Fibroblast of lung (primary cell): ENCODE data around the gene RYR2. TPM values are rescaled to one million over a fixed set of nuclear protein-coding genes. Genes with fewer than 3 reads are reported as not detected.

Source experiments
- DNase-seq, 2 donors: peaks; one replicate each; pipeline versions ENCODE4 v3.0.0 to v3.0.0-alpha.2; 2010; ENCODE audit warnings: low read depth in 2 of 2
- H2AFZ ChIP-seq: 2 replicates; pipeline ENCODE4 v1.5.1; 2012; ENCODE audit warnings: low read length, control low read depth, inconsistent platforms
- H3K27ac ChIP-seq: 2 replicates; pipeline ENCODE4 v1.5.1; 2011; ENCODE audit warnings: low read length, control low read depth; ENCODE audit not compliant: insufficient read depth
- H3K27me3 ChIP-seq: 2 replicates; pipeline ENCODE4 v1.5.1; 2011; ENCODE audit warnings: mild to moderate bottlenecking, low read length; ENCODE audit not compliant: control insufficient read depth, insufficient read depth
- H3K36me3 ChIP-seq: 2 replicates; pipeline ENCODE4 v1.5.1; 2011; ENCODE audit warnings: low read length; ENCODE audit not compliant: control insufficient read depth, insufficient read depth
- H3K4me1 ChIP-seq: 2 replicates; pipeline ENCODE4 v1.5.1; 2011; ENCODE audit warnings: low read length; ENCODE audit not compliant: control insufficient read depth, insufficient read depth; ENCODE audit errors: extremely low read depth
- H3K4me2 ChIP-seq: 2 replicates; pipeline ENCODE4 v1.5.1; 2011; ENCODE audit warnings: low read length, control low read depth; ENCODE audit not compliant: insufficient read depth; ENCODE audit errors: extremely low read depth
- H3K4me3 ChIP-seq, 4 experiments: fragments of 200-600 bp in 1 of 4; sonication (generic) in 1 of 4; replicated peaks in 1 of 4; 2 replicates each; pipeline ENCODE4 v1.5.1; 2011 to 2016; ENCODE audit warnings: low read length in 4 of 4, low read depth in 3 of 4, mild to moderate bottlenecking in 3 of 4, control low read depth in 2 of 4, inconsistent platforms in 1 of 4, mixed read lengths in 1 of 4; ENCODE audit not compliant: insufficient read depth in 1 of 4; ENCODE audit errors: control extremely low read depth in 1 of 4
- H3K79me2 ChIP-seq: 2 replicates; pipeline ENCODE4 v1.5.1; 2012; ENCODE audit warnings: mild to moderate bottlenecking, low read length, inconsistent platforms; ENCODE audit not compliant: control insufficient read depth, insufficient read depth
- H3K9ac ChIP-seq: 2 replicates; pipeline ENCODE4 v1.5.1; 2011; ENCODE audit warnings: mild to moderate bottlenecking, low read length, control low read depth; ENCODE audit not compliant: insufficient read depth
- H3K9me3 ChIP-seq: 2 replicates; pipeline ENCODE4 v1.5.1; 2012; ENCODE audit warnings: low read depth, low read length; ENCODE audit not compliant: control insufficient read depth, insufficient read depth
- H4K20me1 ChIP-seq: 2 replicates; pipeline ENCODE4 v1.5.1; 2011; ENCODE audit warnings: low read length; ENCODE audit not compliant: control insufficient read depth, insufficient read depth; ENCODE audit errors: extremely low read depth
- EZH2 ChIP-seq: IDR thresholded peaks from 2 replicates; pipeline ENCODE4 v1.5.1; 2012; ENCODE audit warnings: low read length, control low read depth, mild to moderate bottlenecking; ENCODE audit errors: missing control alignments
- polyA plus RNA-seq, 2 donors: library from polyadenylated mRNA; depleted of rRNA in 1 of 2; stranded (reverse) in 1 of 2; unstranded in 1 of 2; fragments of >200 nt; gene quantifications; 2 replicates each; pipeline ENCODE4 v1.2.1, GENCODE V29; 2011 to 2012; ENCODE audit warnings: missing spikeins in 1 of 2
- total RNA-seq: library from RNA; depleted of rRNA; stranded (reverse); fragments of >200 nt; gene quantifications from 2 replicates; pipeline ENCODE4 v1.2.1, GENCODE V29; 2014
- TF ChIP-seq, protein P1 (sequence below), 2 donors: IDR thresholded peaks in 1 of 2; conservative IDR thresholded peaks in 1 of 2; 1 replicate in 1 of 2; 2 replicates in 1 of 2; pipeline ENCODE4 v1.5.1; 2011 to 2012; ENCODE audit warnings: low read length in 2 of 2, control low read depth in 1 of 2, inconsistent platforms in 1 of 2, low read depth in 1 of 2, mild to moderate bottlenecking in 1 of 2

RYR2 gene
- total and polyA plus RNA-seq, 2 donors (not counting 1 experiment from before 2014, with no cell fraction given) = 0.06 to 0.17 TPM

DNA sequence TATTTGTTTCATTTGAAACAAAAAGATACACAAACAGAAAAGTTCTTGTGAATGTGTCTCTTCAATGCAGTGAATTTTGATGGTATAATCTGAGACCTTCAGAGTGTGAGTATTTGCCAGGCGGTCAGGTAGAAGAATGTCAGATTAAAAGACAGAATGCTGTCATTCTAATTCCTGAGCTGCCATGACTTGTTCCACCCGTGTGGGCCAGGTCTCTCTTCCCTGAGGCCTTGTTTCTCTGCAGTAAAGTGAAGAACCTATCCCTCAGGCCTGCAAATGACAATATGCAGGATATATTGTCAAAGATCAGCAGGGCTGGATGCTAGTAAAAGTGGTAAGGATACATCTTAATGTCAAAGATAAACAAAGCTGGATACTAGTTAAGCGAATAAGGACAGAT lies 737.4 kb downstream of the RYR2 start:
- no peak overlapping the region for H3K4me2 ChIP-seq
- H3K27ac ChIP-seq = no peak overlapping the region
- no peaks in the 10 kb centered on the region for H3K79me2 ChIP-seq
- no peak overlapping the region for H3K4me3 ChIP-seq
- no peak for DNase-seq
- TF ChIP-seq, protein P1, sequence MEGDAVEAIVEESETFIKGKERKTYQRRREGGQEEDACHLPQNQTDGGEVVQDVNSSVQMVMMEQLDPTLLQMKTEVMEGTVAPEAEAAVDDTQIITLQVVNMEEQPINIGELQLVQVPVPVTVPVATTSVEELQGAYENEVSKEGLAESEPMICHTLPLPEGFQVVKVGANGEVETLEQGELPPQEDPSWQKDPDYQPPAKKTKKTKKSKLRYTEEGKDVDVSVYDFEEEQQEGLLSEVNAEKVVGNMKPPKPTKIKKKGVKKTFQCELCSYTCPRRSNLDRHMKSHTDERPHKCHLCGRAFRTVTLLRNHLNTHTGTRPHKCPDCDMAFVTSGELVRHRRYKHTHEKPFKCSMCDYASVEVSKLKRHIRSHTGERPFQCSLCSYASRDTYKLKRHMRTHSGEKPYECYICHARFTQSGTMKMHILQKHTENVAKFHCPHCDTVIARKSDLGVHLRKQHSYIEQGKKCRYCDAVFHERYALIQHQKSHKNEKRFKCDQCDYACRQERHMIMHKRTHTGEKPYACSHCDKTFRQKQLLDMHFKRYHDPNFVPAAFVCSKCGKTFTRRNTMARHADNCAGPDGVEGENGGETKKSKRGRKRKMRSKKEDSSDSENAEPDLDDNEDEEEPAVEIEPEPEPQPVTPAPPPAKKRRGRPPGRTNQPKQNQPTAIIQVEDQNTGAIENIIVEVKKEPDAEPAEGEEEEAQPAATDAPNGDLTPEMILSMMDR (conservative IDR thresholded peaks at IDR 0.05 in 1 of 2, IDR thresholded peaks at IDR 0.05 in 1 of 2; ENCODE audit: low read depth in 1 of 2, low read length in 2 of 2) = no peak
- TF ChIP-seq EZH2 = no peak
- no peaks in the 10 kb centered on the region for H3K36me3 ChIP-seq
- no peak overlapping the region for H2AFZ ChIP-seq
- no peaks in the 10 kb centered on the region for H3K4me1 ChIP-seq
- no peaks in the 10 kb centered on the region for H4K20me1 ChIP-seq
- H3K9me3 ChIP-seq = no peaks in the 10 kb centered on the region
- no peak overlapping the region for H3K9ac ChIP-seq
- H3K27me3 ChIP-seq = no peaks in the 10 kb centered on the region

DNA sequence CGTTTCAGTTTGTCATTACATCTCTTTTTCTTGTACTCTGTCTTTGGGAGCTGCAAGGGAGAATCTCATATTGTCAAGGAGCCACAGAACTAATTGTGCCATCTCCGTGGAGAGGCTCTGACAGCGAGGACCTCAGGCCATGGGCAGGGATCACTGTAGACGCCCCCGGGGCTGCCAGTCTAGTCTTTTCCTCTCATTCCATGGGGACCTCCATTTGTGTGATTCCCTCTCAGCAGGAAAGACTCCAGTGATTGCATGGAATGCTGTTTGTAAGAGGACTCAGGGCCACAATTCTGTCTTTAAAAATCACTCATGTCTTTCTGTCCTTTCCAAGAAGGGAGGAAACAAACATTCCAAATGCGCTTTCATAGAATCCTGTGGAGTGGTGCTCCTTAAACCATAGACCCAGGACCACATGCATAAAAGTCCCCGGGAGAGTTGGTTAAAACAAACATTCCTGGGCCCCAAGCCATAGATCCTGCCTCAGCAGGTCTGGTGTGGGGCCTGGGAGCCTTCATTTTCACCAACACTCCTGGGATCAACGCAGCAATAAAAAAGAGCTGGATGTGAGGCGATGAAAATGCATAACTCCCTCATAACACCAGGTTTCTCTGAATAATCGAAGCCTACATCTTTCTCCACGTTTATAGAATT lies 744.2 kb downstream of the RYR2 start:
- Histone ChIP-seq H3K27ac (no peak overlapping the region), H4K20me1 (no peaks in the 10 kb centered on the region), H3K4me2 (no peak overlapping the region), H3K4me3 (no peak overlapping the region), H2AFZ (no peak overlapping the region), H3K4me1 (no peaks in the 10 kb centered on the region), H3K9me3 (no peaks in the 10 kb centered on the region), H3K36me3 (no peaks in the 10 kb centered on the region), H3K27me3 (no peaks in the 10 kb centered on the region), H3K79me2 (no peaks in the 10 kb centered on the region), H3K9ac (no peak overlapping the region)
- DNase-seq = no peak
- TF ChIP-seq, protein P1 (conservative IDR thresholded peaks at IDR 0.05 in 1 of 2, IDR thresholded peaks at IDR 0.05 in 1 of 2; ENCODE audit: low read depth in 1 of 2, low read length in 2 of 2) = no peak
- no peak for TF ChIP-seq EZH2

DNA sequence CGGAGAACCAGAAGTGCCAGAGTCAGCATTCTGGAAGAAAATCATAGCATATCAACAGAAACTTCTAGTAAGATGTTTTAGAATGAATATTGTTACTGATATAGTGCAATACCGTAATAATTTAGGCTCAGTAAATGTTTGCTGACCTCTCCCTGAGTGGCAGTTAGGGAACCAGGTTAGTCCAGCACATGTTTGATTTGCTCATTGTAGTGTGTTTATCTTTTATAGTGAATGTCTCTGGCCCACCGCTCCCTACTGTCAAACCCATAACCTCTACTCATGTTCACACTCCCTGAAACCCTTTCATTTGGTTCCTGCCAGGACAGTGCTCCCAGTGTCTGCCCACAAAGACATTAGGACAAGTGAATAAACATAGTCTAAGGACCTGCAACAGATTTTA lies 746.1 kb downstream of the RYR2 start:
- no peak overlapping the region for H3K27ac ChIP-seq
- H2AFZ ChIP-seq = no peak overlapping the region
- H3K9ac ChIP-seq = no peak overlapping the region
- H3K36me3 ChIP-seq = no peaks in the 10 kb centered on the region
- TF ChIP-seq, protein P1 (conservative IDR thresholded peaks at IDR 0.05 in 1 of 2, IDR thresholded peaks at IDR 0.05 in 1 of 2; ENCODE audit: low read depth in 1 of 2, low read length in 2 of 2) = no peak
- H3K79me2 ChIP-seq = no peaks in the 10 kb centered on the region
- H3K4me2 ChIP-seq = no peak overlapping the region
- no peaks in the 10 kb centered on the region for H3K27me3 ChIP-seq
- DNase-seq = no peak
- no peaks in the 10 kb centered on the region for H4K20me1 ChIP-seq
- no peaks in the 10 kb centered on the region for H3K9me3 ChIP-seq
- H3K4me1 ChIP-seq = no peaks in the 10 kb centered on the region
- no peak overlapping the region for H3K4me3 ChIP-seq
